Fibroblast of lung (primary cell): ENCODE measurements around the gene PCF11. TPM values are rescaled to one million over a fixed set of nuclear protein-coding genes. Genes with fewer than 3 reads are reported as not detected.

Experiments
- DNase-seq, 2 donors: peaks; one replicate each; pipeline versions ENCODE4 v3.0.0 to v3.0.0-alpha.2; 2010; ENCODE audit warnings: low read depth in 2 of 2
- H2AFZ ChIP-seq: 2 replicates; pipeline ENCODE4 v1.5.1; 2012; ENCODE audit warnings: low read length, control low read depth, inconsistent platforms
- H3K27ac ChIP-seq: 2 replicates; pipeline ENCODE4 v1.5.1; 2011; ENCODE audit warnings: low read length, control low read depth; ENCODE audit not compliant: insufficient read depth
- H3K27me3 ChIP-seq: 2 replicates; pipeline ENCODE4 v1.5.1; 2011; ENCODE audit warnings: mild to moderate bottlenecking, low read length; ENCODE audit not compliant: control insufficient read depth, insufficient read depth
- H3K36me3 ChIP-seq: 2 replicates; pipeline ENCODE4 v1.5.1; 2011; ENCODE audit warnings: low read length; ENCODE audit not compliant: control insufficient read depth, insufficient read depth
- H3K4me1 ChIP-seq: 2 replicates; pipeline ENCODE4 v1.5.1; 2011; ENCODE audit warnings: low read length; ENCODE audit not compliant: control insufficient read depth, insufficient read depth; ENCODE audit errors: extremely low read depth
- H3K4me2 ChIP-seq: 2 replicates; pipeline ENCODE4 v1.5.1; 2011; ENCODE audit warnings: low read length, control low read depth; ENCODE audit not compliant: insufficient read depth; ENCODE audit errors: extremely low read depth
- H3K4me3 ChIP-seq, 4 experiments: fragments of 200-600 bp in 1 of 4; sonication (generic) in 1 of 4; replicated peaks in 1 of 4; 2 replicates each; pipeline ENCODE4 v1.5.1; 2011 to 2016; ENCODE audit warnings: low read length in 4 of 4, low read depth in 3 of 4, mild to moderate bottlenecking in 3 of 4, control low read depth in 2 of 4, inconsistent platforms in 1 of 4, mixed read lengths in 1 of 4; ENCODE audit not compliant: insufficient read depth in 1 of 4; ENCODE audit errors: control extremely low read depth in 1 of 4
- H3K79me2 ChIP-seq: 2 replicates; pipeline ENCODE4 v1.5.1; 2012; ENCODE audit warnings: mild to moderate bottlenecking, low read length, inconsistent platforms; ENCODE audit not compliant: control insufficient read depth, insufficient read depth
- H3K9ac ChIP-seq: 2 replicates; pipeline ENCODE4 v1.5.1; 2011; ENCODE audit warnings: mild to moderate bottlenecking, low read length, control low read depth; ENCODE audit not compliant: insufficient read depth
- H3K9me3 ChIP-seq: 2 replicates; pipeline ENCODE4 v1.5.1; 2012; ENCODE audit warnings: low read depth, low read length; ENCODE audit not compliant: control insufficient read depth, insufficient read depth
- H4K20me1 ChIP-seq: 2 replicates; pipeline ENCODE4 v1.5.1; 2011; ENCODE audit warnings: low read length; ENCODE audit not compliant: control insufficient read depth, insufficient read depth; ENCODE audit errors: extremely low read depth
- EZH2 ChIP-seq: IDR thresholded peaks from 2 replicates; pipeline ENCODE4 v1.5.1; 2012; ENCODE audit warnings: low read length, control low read depth, mild to moderate bottlenecking; ENCODE audit errors: missing control alignments
- polyA plus RNA-seq, 2 donors: library from polyadenylated mRNA; depleted of rRNA in 1 of 2; stranded (reverse) in 1 of 2; unstranded in 1 of 2; fragments of >200 nt; gene quantifications; 2 replicates each; pipeline ENCODE4 v1.2.1, GENCODE V29; 2011 to 2012; ENCODE audit warnings: missing spikeins in 1 of 2
- total RNA-seq: library from RNA; depleted of rRNA; stranded (reverse); fragments of >200 nt; gene quantifications from 2 replicates; pipeline ENCODE4 v1.2.1, GENCODE V29; 2014
- TF ChIP-seq, protein P1 (sequence below), 2 donors: IDR thresholded peaks in 1 of 2; conservative IDR thresholded peaks in 1 of 2; 1 replicate in 1 of 2; 2 replicates in 1 of 2; pipeline ENCODE4 v1.5.1; 2011 to 2012; ENCODE audit warnings: low read length in 2 of 2, control low read depth in 1 of 2, inconsistent platforms in 1 of 2, low read depth in 1 of 2, mild to moderate bottlenecking in 1 of 2

The PCF11 gene
- total and polyA plus RNA-seq, 2 donors (not counting 1 experiment from before 2014, with no cell fraction given) = 26.6 to 44.8 TPM

DNA sequence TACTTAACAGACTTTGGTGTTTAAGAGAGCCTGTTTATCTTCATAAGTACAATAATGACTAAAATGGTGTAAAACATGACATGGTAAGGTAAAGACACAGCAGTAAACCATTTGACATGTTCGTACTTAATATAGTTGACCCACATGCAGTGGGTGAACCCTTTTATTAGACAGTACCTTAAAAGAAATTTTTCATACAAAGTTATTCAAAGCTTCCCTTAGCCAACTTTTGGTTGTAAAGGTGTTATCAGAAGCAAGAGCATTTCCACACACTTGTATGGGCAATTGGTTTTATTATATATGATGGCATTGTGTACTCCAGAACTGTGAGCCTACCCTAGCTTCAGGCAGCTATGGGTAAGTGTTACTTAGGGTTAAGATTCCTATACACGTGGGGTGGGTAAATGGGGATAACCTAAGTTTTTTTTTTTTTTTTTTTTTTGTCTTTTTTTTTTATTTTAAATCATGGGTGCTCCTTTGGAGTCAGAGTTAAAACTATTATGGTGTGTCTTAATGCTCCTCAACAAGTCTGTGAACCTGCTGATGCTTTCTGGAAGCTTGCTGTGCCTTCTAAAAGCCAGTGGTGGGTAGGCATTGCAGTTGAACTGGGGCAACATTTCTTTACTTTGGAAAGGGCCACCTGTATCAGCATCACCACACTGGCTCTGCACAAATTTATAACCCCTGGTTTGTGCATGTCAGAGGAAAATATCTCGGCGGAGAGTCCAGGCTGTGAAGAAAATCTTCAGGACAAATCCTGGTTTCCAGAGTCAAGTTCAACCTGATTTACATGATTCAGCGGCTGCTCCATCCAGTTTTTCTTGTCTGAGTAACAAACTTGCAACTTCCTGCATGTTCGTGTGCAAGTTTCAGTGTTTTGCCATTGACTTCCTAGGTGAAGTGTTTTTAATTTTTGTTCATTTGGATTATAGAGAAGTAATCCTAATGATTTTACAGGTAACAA is 3.3 kb downstream of the PCF11 start:
- H3K4me1 ChIP-seq = no peaks in the 10 kb centered on the region
- peak; percentile 46 for DNase-seq
- peak overlapping the region; percentile 97 to 99 (median 98) for H3K4me3 ChIP-seq
- peaks cover 3% of the 10 kb centered on the region for H3K36me3 ChIP-seq
- H4K20me1 ChIP-seq = peaks cover 13% of the 10 kb centered on the region
- TF ChIP-seq, protein P1, sequence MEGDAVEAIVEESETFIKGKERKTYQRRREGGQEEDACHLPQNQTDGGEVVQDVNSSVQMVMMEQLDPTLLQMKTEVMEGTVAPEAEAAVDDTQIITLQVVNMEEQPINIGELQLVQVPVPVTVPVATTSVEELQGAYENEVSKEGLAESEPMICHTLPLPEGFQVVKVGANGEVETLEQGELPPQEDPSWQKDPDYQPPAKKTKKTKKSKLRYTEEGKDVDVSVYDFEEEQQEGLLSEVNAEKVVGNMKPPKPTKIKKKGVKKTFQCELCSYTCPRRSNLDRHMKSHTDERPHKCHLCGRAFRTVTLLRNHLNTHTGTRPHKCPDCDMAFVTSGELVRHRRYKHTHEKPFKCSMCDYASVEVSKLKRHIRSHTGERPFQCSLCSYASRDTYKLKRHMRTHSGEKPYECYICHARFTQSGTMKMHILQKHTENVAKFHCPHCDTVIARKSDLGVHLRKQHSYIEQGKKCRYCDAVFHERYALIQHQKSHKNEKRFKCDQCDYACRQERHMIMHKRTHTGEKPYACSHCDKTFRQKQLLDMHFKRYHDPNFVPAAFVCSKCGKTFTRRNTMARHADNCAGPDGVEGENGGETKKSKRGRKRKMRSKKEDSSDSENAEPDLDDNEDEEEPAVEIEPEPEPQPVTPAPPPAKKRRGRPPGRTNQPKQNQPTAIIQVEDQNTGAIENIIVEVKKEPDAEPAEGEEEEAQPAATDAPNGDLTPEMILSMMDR (conservative IDR thresholded peaks at IDR 0.05 in 1 of 2, IDR thresholded peaks at IDR 0.05 in 1 of 2; ENCODE audit: low read depth in 1 of 2, low read length in 2 of 2) = no peak
- TF ChIP-seq EZH2 = no peak
- H3K4me2 ChIP-seq = peak overlapping the region; percentile 72
- H3K27ac ChIP-seq = no peak overlapping the region
- H3K79me2 ChIP-seq = peaks cover 78% of the 10 kb centered on the region
- no peaks in the 10 kb centered on the region for H3K27me3 ChIP-seq
- H3K9me3 ChIP-seq = no peaks in the 10 kb centered on the region
- H3K9ac ChIP-seq = no peak overlapping the region
- no peak overlapping the region for H2AFZ ChIP-seq

DNA sequence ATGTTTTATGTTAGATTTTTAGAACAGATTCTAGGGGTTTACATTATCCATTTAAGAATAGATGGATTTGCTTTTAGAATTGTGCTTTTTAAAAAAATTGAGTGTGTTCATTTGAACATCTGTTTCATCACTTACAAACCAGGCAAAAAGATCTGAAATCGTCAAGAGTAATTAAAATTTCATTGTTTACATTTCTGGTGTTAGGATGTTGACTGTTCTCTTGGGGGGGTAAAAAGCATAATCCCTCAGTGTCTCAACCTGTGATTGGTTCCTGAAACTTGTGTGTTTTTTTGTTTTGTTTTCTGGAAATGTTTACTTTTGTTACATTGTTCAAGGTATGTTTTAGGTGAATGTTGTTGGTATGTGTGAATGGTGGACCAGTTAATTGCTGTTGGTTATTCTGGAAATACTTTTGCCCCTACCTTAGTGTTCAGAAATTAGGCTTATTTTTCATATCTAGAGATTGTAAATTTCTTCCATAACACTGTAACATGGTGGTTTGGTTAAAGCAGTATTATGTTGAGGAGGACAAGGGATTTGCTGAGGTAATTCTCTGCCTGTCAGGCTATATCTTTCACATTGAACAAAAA is 4.8 kb downstream of the PCF11 start:
- peak overlapping the region in 3 of 4 experiments; percentile 23 to 98 (median 97) for H3K4me3 ChIP-seq
- H3K4me2 ChIP-seq = peak overlapping the region; percentile 72
- peaks cover 2% of the 10 kb centered on the region for H3K4me1 ChIP-seq
- no peak overlapping the region for H2AFZ ChIP-seq
- TF ChIP-seq, protein P1 (conservative IDR thresholded peaks at IDR 0.05 in 1 of 2, IDR thresholded peaks at IDR 0.05 in 1 of 2; ENCODE audit: low read depth in 1 of 2, low read length in 2 of 2) = no peak
- TF ChIP-seq EZH2 = no peak
- no peak for DNase-seq
- H3K27ac ChIP-seq = no peak overlapping the region
- no peaks in the 10 kb centered on the region for H3K9me3 ChIP-seq
- peaks cover 88% of the 10 kb centered on the region for H3K79me2 ChIP-seq
- H3K36me3 ChIP-seq = peaks cover 10% of the 10 kb centered on the region
- no peaks in the 10 kb centered on the region for H3K27me3 ChIP-seq
- H3K9ac ChIP-seq = no peak overlapping the region
- H4K20me1 ChIP-seq = peaks cover 13% of the 10 kb centered on the region

DNA sequence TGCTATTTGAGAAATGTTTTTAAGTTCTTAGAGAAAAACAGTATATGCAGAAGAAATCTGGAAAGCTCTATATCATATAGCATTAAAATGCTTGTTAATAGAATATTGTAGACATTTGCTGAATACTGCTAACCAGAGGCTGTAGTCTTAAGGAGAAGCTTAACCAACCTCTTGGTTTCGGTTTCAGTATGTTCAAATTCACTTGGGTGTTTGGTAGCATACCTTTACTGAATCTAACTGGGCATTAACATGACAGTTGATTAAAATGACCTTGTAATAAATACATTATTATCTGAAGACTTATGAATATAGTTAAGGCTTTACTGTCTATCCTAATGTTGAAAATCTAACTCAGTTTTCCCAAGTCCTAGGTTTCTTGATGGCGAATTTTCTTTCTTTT is 5.4 kb downstream of the PCF11 start:
- Histone ChIP-seq H3K27ac (no peak overlapping the region), H3K9me3 (no peaks in the 10 kb centered on the region), H3K4me1 (peaks cover 2% of the 10 kb centered on the region), H3K27me3 (no peaks in the 10 kb centered on the region), H3K4me2 (peak overlapping the region; percentile 44), H4K20me1 (peaks cover 13% of the 10 kb centered on the region), H3K79me2 (peaks cover 89% of the 10 kb centered on the region), H3K9ac (no peak overlapping the region), H3K36me3 (peaks cover 14% of the 10 kb centered on the region), H2AFZ (no peak overlapping the region), H3K4me3 (peak overlapping the region in 1 of 4 experiments; percentile 11)
- DNase-seq = peak in 1 of 2 donors; percentile 31
- TF ChIP-seq EZH2 = no peak
- TF ChIP-seq, protein P1 (conservative IDR thresholded peaks at IDR 0.05 in 1 of 2, IDR thresholded peaks at IDR 0.05 in 1 of 2; ENCODE audit: low read depth in 1 of 2, low read length in 2 of 2) = no peak
